Liver (tissue), 3 donors: ENCODE results near the gene CYP4F22.

Experiments used
- CTCF ChIP-seq: fragments of 150-350 bp; IDR thresholded peaks from 2 replicates; pipeline ENCODE4 v1.5.1; 2017; ENCODE audit warnings: improper control_type of control experiment, low read depth, low read length; ENCODE audit not compliant: missing input control
- FOXA1 ChIP-seq: IDR thresholded peaks from 2 replicates; pipeline ENCODE4 v1.6.1; 2016; ENCODE audit warnings: antibody characterized with exemption
- FOXA2 ChIP-seq: IDR thresholded peaks from 2 replicates; pipeline ENCODE4 v1.6.1; 2016; ENCODE audit warnings: antibody characterized with exemption
- MAX ChIP-seq: IDR thresholded peaks from 2 replicates; pipeline ENCODE4 v1.6.1; 2016; ENCODE audit warnings: antibody characterized with exemption
- RAD21 ChIP-seq, 2 donors: IDR thresholded peaks; 2 replicates each; pipeline ENCODE4 v1.6.1; 2016; ENCODE audit warnings: antibody characterized with exemption in 2 of 2, mild to moderate bottlenecking in 2 of 2
- REST ChIP-seq: IDR thresholded peaks from 2 replicates; pipeline ENCODE4 v1.6.1; 2016; ENCODE audit warnings: antibody characterized with exemption, mild to moderate bottlenecking
- donor health status: healthy.
- donor health status: healthy.

- TF ChIP-seq CTCF (no peak), FOXA2 (no peak), RAD21 (IDR thresholded peaks at IDR 0.05) (no peak), MAX (no peak), REST (no peak), FOXA1 (no peak)
These were observed 28.0 kb downstream of the CYP4F22 start for GRCh38 chr19:15536350-15536749.
